ENCODE results near the gene MRPL17.
"Not testable (repeated sequence)": the region's sequence is repeated elsewhere in the genome, so short reads cannot be mapped to it uniquely, and the experiment has no call there.

- peak; percentile 31; the same call in 1 of the 2 replicates for TF ChIP-seq CTCF (IDR thresholded peaks at IDR 0.05; ENCODE audit: low read length)
- not testable (repeated sequence) for TF ChIP-seq EZH2 (IDR thresholded peaks at IDR 0.05; ENCODE audit: borderline replicate concordance, low read length)
These were observed 28.4 kb upstream of the MRPL17 start for GRCh38 chr11:6711552-6711951.
